Endodermal cell (in vitro differentiated cells): Measurements from ENCODE around the gene TIGAR. TPM values are rescaled to one million over a fixed set of nuclear protein-coding genes. Genes with fewer than 3 reads are reported as not detected.

ENCODE experiments used
- DNase-seq: peaks from one replicate; pipeline ENCODE4 v3.0.0-alpha.2; 2017
- H3K27ac ChIP-seq: 2 replicates; pipeline ENCODE4 v1.5.1; 2013; ENCODE audit warnings: mild to moderate bottlenecking, low read depth, low read length, moderate library complexity
- H3K27me3 ChIP-seq: 2 replicates; pipeline ENCODE4 v1.6.1; 2013; ENCODE audit warnings: mild to moderate bottlenecking, low read length, moderate library complexity; ENCODE audit not compliant: insufficient read depth, control insufficient read depth, poor library complexity, severe bottlenecking
- H3K36me3 ChIP-seq: 2 replicates; pipeline ENCODE4 v1.7.0; 2013; ENCODE audit warnings: mild to moderate bottlenecking, low read length, moderate library complexity; ENCODE audit not compliant: control insufficient read depth, insufficient read depth
- H3K4me1 ChIP-seq: one replicate; pipeline ENCODE4 v1.7.0; 2013; ENCODE audit warnings: low read length; ENCODE audit not compliant: control insufficient read depth, insufficient read depth
- H3K4me3 ChIP-seq: 2 replicates; pipeline ENCODE4 v1.5.1; 2013; ENCODE audit warnings: mild to moderate bottlenecking, low read length, moderate library complexity
- H3K9ac ChIP-seq: 2 replicates; pipeline ENCODE4 v1.6.1; 2013; ENCODE audit warnings: mild to moderate bottlenecking, low read length, moderate library complexity; ENCODE audit not compliant: poor library complexity, severe bottlenecking; ENCODE audit errors: extremely low read depth
- H3K9me3 ChIP-seq: 2 replicates; pipeline ENCODE4 v1.6.1; 2013; ENCODE audit warnings: mild to moderate bottlenecking, low read length, moderate library complexity; ENCODE audit not compliant: control insufficient read depth
- H3K27ac Mint-ChIP-seq: 2 replicates; pipeline ENCODE4 v1.8.0; 2020; ENCODE audit warnings: mixed read lengths
- H3K27me3 Mint-ChIP-seq: 2 replicates; pipeline ENCODE4 v1.8.0; 2021; ENCODE audit warnings: mild to moderate bottlenecking, mixed read lengths; ENCODE audit not compliant: insufficient read depth
- H3K36me3 Mint-ChIP-seq: 2 replicates; pipeline ENCODE4 v1.8.0; 2020; ENCODE audit warnings: low read depth, mixed read lengths
- H3K4me1 Mint-ChIP-seq: 2 replicates; pipeline ENCODE4 v1.8.0; 2020; ENCODE audit warnings: mixed read lengths
- H3K4me3 Mint-ChIP-seq: 2 replicates; pipeline ENCODE4 v1.8.0; 2020; ENCODE audit warnings: mild to moderate bottlenecking, moderate library complexity, mixed read lengths
- H3K9me3 Mint-ChIP-seq: 2 replicates; pipeline ENCODE4 v1.8.0; 2020; ENCODE audit warnings: mild to moderate bottlenecking, mixed read lengths
- WGBS, 2 experiments: methylation state at CpG; one replicate each; pipeline versions ENCODE4 v1.1.5 to v1.1.7; 2013; ENCODE audit warnings: missing lambda C conversion rate in 2 of 2, mixed read lengths in 1 of 2; ENCODE audit not compliant: insufficient coverage in 1 of 2, insufficient read length in 1 of 2; 5-methylcytosine and 5-hydroxymethylcytosine counted together
- total RNA-seq, 2 donors: library from RNA; stranded (reverse); fragmentation: NEBNext Ultra II Directional in 1 of 2; extraction: Animal tissue kit (Norgen Biotek cat#: 25700) in 1 of 2; gene quantifications; 2 replicates in 1 of 2; 3 replicates in 1 of 2; pipeline ENCODE4 v1.2.1, GENCODE V29; 2021
- TF ChIP-seq, protein P1 (sequence below): fragments of 200-600 bp; sonication (generic); conservative IDR thresholded peaks from 2 replicates; pipeline ENCODE4 v1.5.0; 2021; ENCODE audit warnings: antibody characterized with exemption, mild to moderate bottlenecking

TIGAR gene
- total RNA-seq, 2 donors from 2014 or later: 19.2 to 41.3 TPM

DNA sequence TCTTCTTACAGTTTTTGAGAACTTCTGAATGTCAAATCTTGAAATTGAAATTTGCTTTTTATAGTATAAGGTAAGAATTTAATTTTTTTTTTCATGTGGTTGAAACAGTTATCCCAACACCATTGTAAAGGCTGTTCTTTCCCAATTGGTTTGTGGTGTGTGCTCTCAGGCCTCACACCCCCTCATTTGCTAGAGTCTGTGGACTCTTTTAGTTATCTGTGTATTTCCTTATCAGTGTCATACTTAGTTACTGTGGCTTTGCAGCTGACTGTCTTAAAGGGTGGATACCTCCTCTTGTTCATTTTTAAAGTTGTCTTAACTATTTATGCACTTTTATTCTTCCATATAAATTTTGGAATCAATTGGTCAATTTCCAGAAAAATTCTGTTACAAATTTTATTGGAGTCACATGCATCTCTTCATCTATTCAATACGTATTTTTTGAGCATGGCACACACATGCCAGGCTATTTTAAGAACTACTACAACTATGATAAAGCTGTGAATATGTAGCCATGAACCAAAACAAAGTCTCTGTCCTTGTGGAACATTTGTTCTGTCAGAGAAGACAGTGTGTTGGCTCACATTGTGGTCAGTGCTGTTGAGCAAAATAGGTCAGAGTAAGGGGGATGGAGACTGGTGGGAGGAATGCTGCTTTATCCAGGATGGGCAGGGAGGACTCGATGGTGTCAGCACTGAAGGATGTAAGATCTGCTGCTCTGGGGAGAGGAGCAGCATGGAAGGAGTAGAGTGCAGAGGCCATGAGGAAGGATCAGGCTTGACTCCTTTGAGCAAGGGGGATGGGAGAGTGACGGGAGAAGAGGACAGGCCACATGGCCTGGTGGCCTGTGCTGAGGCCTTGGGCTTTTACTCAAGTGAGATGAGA is 34.4 kb downstream of the TIGAR start:
- Mint-ChIP-seq H3K4me1 (no peaks in the 10 kb centered on the region), H3K27me3 (no peaks in the 10 kb centered on the region), H3K4me3 (no peak overlapping the region), H3K9me3 (peaks cover 21% of the 10 kb centered on the region), H3K27ac (no peak overlapping the region), H3K36me3 (peaks cover 27% of the 10 kb centered on the region)
- Histone ChIP-seq H3K9ac (no peak overlapping the region), H3K4me3 (no peak overlapping the region), H3K27ac (no peak overlapping the region), H3K4me1 (no peaks in the 10 kb centered on the region), H3K9me3 (peaks cover 12% of the 10 kb centered on the region), H3K36me3 (peaks cover 32% of the 10 kb centered on the region), H3K27me3 (no peaks in the 10 kb centered on the region)
- WGBS, 2 experiments: 88 to 94% methylated on average over 2 to 3 of the region's 3 CpGs
- DNase-seq: no peak
- TF ChIP-seq, protein P1, sequence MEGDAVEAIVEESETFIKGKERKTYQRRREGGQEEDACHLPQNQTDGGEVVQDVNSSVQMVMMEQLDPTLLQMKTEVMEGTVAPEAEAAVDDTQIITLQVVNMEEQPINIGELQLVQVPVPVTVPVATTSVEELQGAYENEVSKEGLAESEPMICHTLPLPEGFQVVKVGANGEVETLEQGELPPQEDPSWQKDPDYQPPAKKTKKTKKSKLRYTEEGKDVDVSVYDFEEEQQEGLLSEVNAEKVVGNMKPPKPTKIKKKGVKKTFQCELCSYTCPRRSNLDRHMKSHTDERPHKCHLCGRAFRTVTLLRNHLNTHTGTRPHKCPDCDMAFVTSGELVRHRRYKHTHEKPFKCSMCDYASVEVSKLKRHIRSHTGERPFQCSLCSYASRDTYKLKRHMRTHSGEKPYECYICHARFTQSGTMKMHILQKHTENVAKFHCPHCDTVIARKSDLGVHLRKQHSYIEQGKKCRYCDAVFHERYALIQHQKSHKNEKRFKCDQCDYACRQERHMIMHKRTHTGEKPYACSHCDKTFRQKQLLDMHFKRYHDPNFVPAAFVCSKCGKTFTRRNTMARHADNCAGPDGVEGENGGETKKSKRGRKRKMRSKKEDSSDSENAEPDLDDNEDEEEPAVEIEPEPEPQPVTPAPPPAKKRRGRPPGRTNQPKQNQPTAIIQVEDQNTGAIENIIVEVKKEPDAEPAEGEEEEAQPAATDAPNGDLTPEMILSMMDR: no peak

DNA sequence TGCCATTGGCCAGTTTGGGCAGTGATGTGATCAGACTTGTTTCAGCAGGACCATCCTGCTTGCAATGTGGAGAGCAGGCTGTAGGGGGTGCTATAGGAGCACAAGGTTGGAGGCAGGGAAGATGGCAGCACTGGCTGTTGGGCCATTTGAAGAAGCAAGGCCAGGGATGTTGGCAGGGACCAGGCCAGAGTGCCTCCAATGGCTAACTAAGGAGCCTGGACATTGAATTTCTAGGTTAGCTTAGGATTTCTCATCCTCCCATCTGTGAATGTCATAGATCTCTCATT is 35.0 kb downstream of the TIGAR start:
- H3K9me3 ChIP-seq: peaks cover 12% of the 10 kb centered on the region
- Mint-ChIP-seq H3K4me1 (no peaks in the 10 kb centered on the region), H3K36me3 (peaks cover 23% of the 10 kb centered on the region), H3K27ac (no peak overlapping the region), H3K9me3 (peaks cover 21% of the 10 kb centered on the region), H3K4me3 (no peak overlapping the region), H3K27me3 (no peaks in the 10 kb centered on the region)
- DNase-seq: peak; percentile 99
- no peak overlapping the region for H3K9ac ChIP-seq
- H3K36me3 ChIP-seq: peaks cover 29% of the 10 kb centered on the region
- H3K27me3 ChIP-seq: no peaks in the 10 kb centered on the region
- H3K4me1 ChIP-seq: no peaks in the 10 kb centered on the region
- no peak overlapping the region for H3K4me3 ChIP-seq
- TF ChIP-seq, protein P1: peak; percentile 98
- no peak overlapping the region for H3K27ac ChIP-seq

DNA sequence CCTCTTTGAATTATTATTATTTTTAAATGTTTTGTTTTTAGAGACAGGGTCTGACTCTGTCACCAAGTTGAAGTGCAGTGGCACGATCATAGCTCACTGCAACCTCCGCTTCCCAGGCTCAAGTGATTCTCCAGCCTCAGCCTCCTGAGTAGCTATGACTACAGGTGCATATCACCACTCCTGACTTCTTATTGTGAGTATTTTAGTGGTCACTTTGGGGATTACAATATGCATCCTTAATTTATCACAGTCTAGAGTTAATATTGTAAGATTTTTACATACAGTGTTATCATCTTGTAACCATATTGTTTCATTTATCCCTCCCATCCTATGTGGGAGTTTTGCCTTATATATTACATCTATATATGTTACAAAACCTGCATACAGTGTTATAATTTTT is 45.1 kb downstream of the TIGAR start:
- Mint-ChIP-seq H3K4me1 (no peaks in the 10 kb centered on the region), H3K27me3 (peaks cover 20% of the 10 kb centered on the region), H3K27ac (no peak overlapping the region), H3K36me3 (no peaks in the 10 kb centered on the region), H3K9me3 (no peaks in the 10 kb centered on the region), H3K4me3 (no peak overlapping the region)
- Histone ChIP-seq H3K27ac (no peak overlapping the region), H3K36me3 (no peaks in the 10 kb centered on the region), H3K27me3 (peaks cover 7% of the 10 kb centered on the region), H3K9ac (no peak overlapping the region), H3K4me1 (no peaks in the 10 kb centered on the region), H3K4me3 (no peak overlapping the region), H3K9me3 (no peaks in the 10 kb centered on the region)
- no peak for DNase-seq
- WGBS, 2 experiments: 90 to 100% methylated on average over 2 of the region's 2 CpGs
- TF ChIP-seq, protein P1: peak; percentile 53
